Measurements from ENCODE around the gene PLEKHH1. TPM values are rescaled to one million over a fixed set of nuclear protein-coding genes. Genes with fewer than 3 reads are reported as not detected.

Gene PLEKHH1
- polyA plus RNA-seq, 3 donors, result 0.23 TPM; not detected in 2

DNA sequence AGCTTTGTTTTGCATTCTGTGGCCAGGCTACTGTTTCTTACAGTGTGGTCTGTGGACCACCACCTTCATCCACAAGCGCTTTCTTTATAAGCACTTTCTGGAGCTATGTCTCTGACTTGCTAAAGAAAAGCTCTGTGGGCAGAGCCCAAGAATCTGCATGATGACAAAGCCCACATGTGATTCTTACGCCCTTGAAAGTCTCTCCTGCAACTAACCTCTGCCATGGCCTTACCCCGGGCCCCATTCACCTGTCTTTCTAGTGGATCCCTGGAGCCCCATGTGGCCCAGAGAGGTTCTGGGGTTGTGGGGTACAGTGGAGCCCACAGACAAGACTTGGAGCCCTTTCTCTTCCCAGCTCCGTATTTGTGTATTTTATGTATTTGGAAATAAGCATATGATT lies 16.6 kb downstream of the PLEKHH1 start:
- WGBS (ENCODE audit: insufficient coverage), result 100% methylated on average over 1 of the region's 4 CpGs
- no peak overlapping the region for H2AFZ ChIP-seq (ENCODE audit: insufficient read depth, low read depth, low read length, poor library complexity, severe bottlenecking)
- no peaks in the 10 kb centered on the region for H3K36me3 ChIP-seq (replicated peaks in 1 of 2; ENCODE audit: control insufficient read depth in 1 of 2, insufficient read depth in 2 of 2, low read length in 2 of 2)
- H3K27me3 ChIP-seq (ENCODE audit: control insufficient read depth in 2 of 2, insufficient read depth in 2 of 2, low read length in 2 of 2), result peaks cover 0 to 7% of the 10 kb centered on the region in 2 donors
- no peak overlapping the region for H3K4me2 ChIP-seq (replicated peaks; ENCODE audit: extremely low read depth, low read length, poor library complexity, severe bottlenecking)
- no peak overlapping the region for H3K9ac ChIP-seq (ENCODE audit: insufficient read depth, low read length, poor library complexity, severe bottlenecking)
- H3K9me3 ChIP-seq (replicated peaks in 1 of 2; ENCODE audit: control insufficient read depth in 1 of 2, insufficient read depth in 1 of 2, low read length in 2 of 2), result no peaks in the 10 kb centered on the region
- Mint-ChIP-seq H3K4me3 (no peak overlapping the region), H3K36me3 (no peaks in the 10 kb centered on the region), H3K27ac (no peak overlapping the region), H3K27me3 (ENCODE audit: low read depth in 3 of 3) (peaks cover 5 to 25% (median 6%) of the 10 kb centered on the region in 3 donors), H3K9me3 (peaks cover 0 to 3% (median 0%) of the 10 kb centered on the region in 7 donors), H3K4me1 (peaks cover 5% of the 10 kb centered on the region)
- no peak overlapping the region for H3K27ac ChIP-seq (ENCODE audit: low read depth in 1 of 2, low read length in 2 of 2)
- no peaks in the 10 kb centered on the region for H3K4me1 ChIP-seq (ENCODE audit: control insufficient read depth in 1 of 2, insufficient read depth in 2 of 2, low read length in 2 of 2)
- DNase-seq, result no peak
- no peak overlapping the region for H3K4me3 ChIP-seq (replicated peaks in 1 of 3; ENCODE audit: low read depth in 2 of 3, low read length in 3 of 3)
- H3K79me2 ChIP-seq (ENCODE audit: insufficient read depth, low read length), result no peaks in the 10 kb centered on the region
- TF ChIP-seq, protein P1, sequence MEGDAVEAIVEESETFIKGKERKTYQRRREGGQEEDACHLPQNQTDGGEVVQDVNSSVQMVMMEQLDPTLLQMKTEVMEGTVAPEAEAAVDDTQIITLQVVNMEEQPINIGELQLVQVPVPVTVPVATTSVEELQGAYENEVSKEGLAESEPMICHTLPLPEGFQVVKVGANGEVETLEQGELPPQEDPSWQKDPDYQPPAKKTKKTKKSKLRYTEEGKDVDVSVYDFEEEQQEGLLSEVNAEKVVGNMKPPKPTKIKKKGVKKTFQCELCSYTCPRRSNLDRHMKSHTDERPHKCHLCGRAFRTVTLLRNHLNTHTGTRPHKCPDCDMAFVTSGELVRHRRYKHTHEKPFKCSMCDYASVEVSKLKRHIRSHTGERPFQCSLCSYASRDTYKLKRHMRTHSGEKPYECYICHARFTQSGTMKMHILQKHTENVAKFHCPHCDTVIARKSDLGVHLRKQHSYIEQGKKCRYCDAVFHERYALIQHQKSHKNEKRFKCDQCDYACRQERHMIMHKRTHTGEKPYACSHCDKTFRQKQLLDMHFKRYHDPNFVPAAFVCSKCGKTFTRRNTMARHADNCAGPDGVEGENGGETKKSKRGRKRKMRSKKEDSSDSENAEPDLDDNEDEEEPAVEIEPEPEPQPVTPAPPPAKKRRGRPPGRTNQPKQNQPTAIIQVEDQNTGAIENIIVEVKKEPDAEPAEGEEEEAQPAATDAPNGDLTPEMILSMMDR (IDR thresholded peaks at IDR 0.05), result no peak
- intact Hi-C loops (cut with micrococcal nuclease), result no loop called here
- no peaks in the 10 kb centered on the region for H4K20me1 ChIP-seq (ENCODE audit: insufficient read depth, low read length)

DNA sequence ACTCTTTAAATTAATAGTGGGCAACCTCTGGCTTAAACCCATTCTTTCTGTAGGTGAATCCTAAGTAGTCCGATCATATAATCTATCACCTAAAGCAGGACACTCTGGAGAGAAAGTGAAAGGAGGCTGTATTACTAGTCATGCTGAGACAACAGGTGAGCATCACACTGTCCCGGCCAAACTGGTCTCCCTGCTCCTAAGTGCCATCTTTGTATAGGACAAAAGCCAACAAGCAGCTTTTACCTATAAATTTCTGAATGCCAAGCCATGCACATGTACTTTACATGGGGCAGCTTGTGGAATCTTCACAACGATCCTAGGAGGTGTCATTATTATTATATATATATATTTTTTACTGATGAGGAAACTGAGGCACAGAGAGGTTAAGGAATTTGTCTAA lies 18.0 kb downstream of the PLEKHH1 start:
- no peaks in the 10 kb centered on the region for H3K9me3 ChIP-seq (replicated peaks in 1 of 2; ENCODE audit: control insufficient read depth in 1 of 2, insufficient read depth in 1 of 2, low read length in 2 of 2)
- no peak overlapping the region for H3K4me2 ChIP-seq (replicated peaks; ENCODE audit: extremely low read depth, low read length, poor library complexity, severe bottlenecking)
- Mint-ChIP-seq H3K4me3 (no peak overlapping the region), H3K27ac (no peak overlapping the region), H3K27me3 (ENCODE audit: low read depth in 3 of 3) (peaks cover 1 to 22% (median 6%) of the 10 kb centered on the region in 3 donors), H3K9me3 (peaks cover 0 to 3% (median 0%) of the 10 kb centered on the region in 7 donors), H3K4me1 (peaks cover 5% of the 10 kb centered on the region), H3K36me3 (no peaks in the 10 kb centered on the region)
- no peak overlapping the region for H3K9ac ChIP-seq (ENCODE audit: insufficient read depth, low read length, poor library complexity, severe bottlenecking)
- H4K20me1 ChIP-seq (ENCODE audit: insufficient read depth, low read length), result no peaks in the 10 kb centered on the region
- no peak overlapping the region for H3K27ac ChIP-seq (ENCODE audit: low read depth in 1 of 2, low read length in 2 of 2)
- intact Hi-C loops (cut with micrococcal nuclease), result no loop called here
- no peaks in the 10 kb centered on the region for H3K79me2 ChIP-seq (ENCODE audit: insufficient read depth, low read length)
- no peaks in the 10 kb centered on the region for H3K4me1 ChIP-seq (ENCODE audit: control insufficient read depth in 1 of 2, insufficient read depth in 2 of 2, low read length in 2 of 2)
- H3K4me3 ChIP-seq (replicated peaks in 1 of 3; ENCODE audit: low read depth in 2 of 3, low read length in 3 of 3), result no peak overlapping the region
- WGBS (ENCODE audit: insufficient coverage), result 80% methylated on average over 1 of the region's 3 CpGs
- H3K36me3 ChIP-seq (replicated peaks in 1 of 2; ENCODE audit: control insufficient read depth in 1 of 2, insufficient read depth in 2 of 2, low read length in 2 of 2), result no peaks in the 10 kb centered on the region
- TF ChIP-seq, protein P1 (IDR thresholded peaks at IDR 0.05), result no peak
- DNase-seq, result no peak
- no peak overlapping the region for H2AFZ ChIP-seq (ENCODE audit: insufficient read depth, low read depth, low read length, poor library complexity, severe bottlenecking)
- peaks cover 0 to under 1% of the 10 kb centered on the region in 2 donors for H3K27me3 ChIP-seq (ENCODE audit: control insufficient read depth in 2 of 2, insufficient read depth in 2 of 2, low read length in 2 of 2)

Measured in CD14-positive monocyte (primary cell).